Endothelial cell of hepatic sinusoid (primary cell): ENCODE results near the gene OBP2B.
"Not testable (repeated sequence)": the region's sequence is repeated elsewhere in the genome, so short reads cannot be mapped to it uniquely, and the experiment has no call there.

Experiments
- in situ Hi-C: cut with HindIII; loops from 2 replicates; pipeline ENCODE4 v1.10.0; 2017; ENCODE audit warnings: low sequenced_read_pairs

Gene OBP2B

GRCh38 chr9:133238851-133239532 is 29.9 kb upstream of the OBP2B start:
- in situ Hi-C loops, result no loop called here

GRCh38 chr9:133238272-133238850 is 29.3 kb upstream of the OBP2B start:
- in situ Hi-C loops, result no loop called here

GRCh38 chr9:133237035-133237731 is 28.1 kb upstream of the OBP2B start:
- in situ Hi-C loops, result no loop called here

- in situ Hi-C loops, result not testable (repeated sequence)
These were observed 27.4 kb upstream of the OBP2B start for GRCh38 chr9:133236291-133237034.

GRCh38 chr9:133235549-133236222 is 26.6 kb upstream of the OBP2B start:
- in situ Hi-C loops, result no loop called here

GRCh38 chr9:133234577-133235322 is 25.7 kb upstream of the OBP2B start:
- in situ Hi-C loops, result no loop called here

- in situ Hi-C loops, result no loop called here
These were observed 24.8 kb upstream of the OBP2B start for GRCh38 chr9:133233681-133234432.

- in situ Hi-C loops, result not testable (repeated sequence)
These were observed 23.0 kb upstream of the OBP2B start for GRCh38 chr9:133231934-133232568.

GRCh38 chr9:133230514-133230913 is 21.5 kb upstream of the OBP2B start:
- in situ Hi-C loops, result not testable (repeated sequence)

GRCh38 chr9:133230093-133230492 is 21.0 kb upstream of the OBP2B start:
- in situ Hi-C loops, result no loop called here

- in situ Hi-C loops, result not testable (repeated sequence)
These were observed 19.6 kb upstream of the OBP2B start for GRCh38 chr9:133228474-133229193.

- in situ Hi-C loops, result not testable (repeated sequence)
These were observed 18.9 kb upstream of the OBP2B start for GRCh38 chr9:133227996-133228395.

- in situ Hi-C loops, result no loop called here
These were observed 18.3 kb upstream of the OBP2B start for GRCh38 chr9:133227242-133227860.

GRCh38 chr9:133226219-133227171 is 17.4 kb upstream of the OBP2B start:
- in situ Hi-C loops, result no loop called here

GRCh38 chr9:133225171-133226011 is 16.3 kb upstream of the OBP2B start:
- in situ Hi-C loops, result no loop called here

- in situ Hi-C loops, result no loop called here
These were observed 15.7 kb upstream of the OBP2B start for GRCh38 chr9:133224762-133225161.
